ENCODE measurements around the gene GNAS-AS1.
A peak's percentile ranks its signal among the peaks of the same experiment; 100 is the strongest.

Gene GNAS-AS1

DNA sequence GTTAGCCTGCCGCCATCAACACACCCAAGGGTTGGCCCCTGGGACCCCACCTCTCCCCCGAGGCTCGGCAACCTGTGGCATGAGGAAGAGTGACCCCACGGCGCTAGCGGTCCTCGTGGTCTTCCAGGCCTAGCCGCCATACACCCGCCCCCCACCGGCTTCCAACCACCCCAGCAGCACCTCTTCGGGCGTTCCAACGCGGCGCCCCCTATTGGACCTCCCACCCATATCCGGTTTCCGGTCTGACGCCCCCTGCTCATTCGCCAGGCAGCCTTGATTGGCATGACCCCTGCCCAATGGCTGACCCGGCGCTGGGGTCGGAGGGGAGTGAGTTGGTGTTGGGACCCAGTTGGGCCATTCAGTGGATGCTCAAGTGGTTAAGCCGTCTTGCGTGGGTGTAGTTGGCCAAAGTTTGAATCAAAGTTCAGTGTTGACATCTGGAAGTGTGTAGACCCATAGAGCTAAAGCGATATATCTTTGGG is at the start of gene GNAS-AS1:
GNAS-AS1 (minus strand) TSS at position 210 of the 482 bp plus-strand sequence.
- peak; percentile 50 to 71 (median 70) for DNase-seq

GRCh38 chr20:58900397-58900796 is 49.7 kb upstream of the GNAS-AS1 start:
- DNase-seq = no peak

- no peak for DNase-seq
These were observed 48.8 kb upstream of the GNAS-AS1 start for GRCh38 chr20:58899512-58899911.

GRCh38 chr20:58898629-58899408 is 48.1 kb upstream of the GNAS-AS1 start:
- no peak for DNase-seq

- no peak for DNase-seq
These were observed 46.8 kb upstream of the GNAS-AS1 start for GRCh38 chr20:58897488-58897887.

- no peak for DNase-seq
These were observed 46.1 kb upstream of the GNAS-AS1 start for GRCh38 chr20:58896820-58897219.

GRCh38 chr20:58895448-58896180 is 44.9 kb upstream of the GNAS-AS1 start:
- no peak for DNase-seq

DNA sequence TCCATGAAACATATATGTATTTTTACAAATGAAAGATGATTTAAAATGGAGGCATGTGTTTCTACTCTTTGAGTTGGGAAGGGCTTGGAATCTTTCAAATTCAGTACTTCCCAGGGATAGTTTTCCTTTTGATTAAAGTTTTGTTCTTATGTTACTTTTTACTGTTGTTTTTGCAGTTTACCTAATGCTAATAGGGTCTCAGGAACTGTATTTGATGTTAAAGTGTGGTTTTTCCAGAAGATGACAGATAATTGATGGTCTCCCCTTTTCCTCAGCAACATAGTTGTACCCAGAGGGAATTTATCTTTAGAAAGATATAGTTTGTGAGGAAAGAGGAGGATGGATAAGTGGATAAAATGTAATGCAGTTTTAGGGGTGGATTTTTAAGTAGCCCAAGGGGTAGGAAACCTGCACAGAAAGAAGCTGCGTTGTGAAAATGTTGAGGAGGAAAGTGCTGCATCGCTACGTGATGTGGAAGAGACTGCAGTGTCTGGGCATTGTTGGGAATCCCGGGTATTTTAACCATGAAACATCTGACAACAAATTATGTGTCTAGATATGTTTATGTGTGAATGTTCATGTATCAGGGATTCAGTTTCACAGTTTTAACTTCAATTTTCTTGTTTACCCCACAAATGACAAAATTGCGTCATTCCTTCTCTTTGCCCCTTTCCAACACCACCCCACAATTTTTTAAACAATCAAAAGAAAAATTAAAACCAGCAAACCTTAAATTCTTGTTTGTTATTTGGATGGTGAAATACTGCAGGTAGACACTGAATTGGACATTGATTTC is 44.1 kb upstream of the GNAS-AS1 start:
- DNase-seq = no peak

GRCh38 chr20:58893355-58894120 is 42.8 kb upstream of the GNAS-AS1 start:
- peak in 1 of 4 experiments; percentile 11 for DNase-seq

DNA sequence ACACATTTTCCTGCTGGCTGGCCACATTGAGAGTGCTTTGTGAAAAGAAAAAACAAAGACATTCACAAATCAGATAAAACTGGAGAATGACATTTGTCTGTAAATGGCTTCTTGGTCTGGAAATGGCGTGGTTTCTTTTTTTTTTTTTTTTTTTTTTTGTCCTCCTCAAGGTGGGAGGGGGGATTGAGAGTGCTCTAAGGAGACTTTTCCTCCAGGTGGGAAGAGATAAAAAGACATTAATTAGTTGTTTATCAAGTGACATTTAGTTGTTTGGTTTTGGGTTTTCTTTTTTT is 42.2 kb upstream of the GNAS-AS1 start:
- no peak for DNase-seq

- peak; percentile 34 to 57 (median 50) for DNase-seq
These were observed 41.6 kb upstream of the GNAS-AS1 start for GRCh38 chr20:58892141-58892931.

GRCh38 chr20:58891718-58892140 is 41.0 kb upstream of the GNAS-AS1 start:
- peak in 1 of 4 experiments; percentile 50 for DNase-seq

GRCh38 chr20:58891086-58891717 is 40.5 kb upstream of the GNAS-AS1 start:
- peak; percentile 40 to 66 (median 55) for DNase-seq

DNA sequence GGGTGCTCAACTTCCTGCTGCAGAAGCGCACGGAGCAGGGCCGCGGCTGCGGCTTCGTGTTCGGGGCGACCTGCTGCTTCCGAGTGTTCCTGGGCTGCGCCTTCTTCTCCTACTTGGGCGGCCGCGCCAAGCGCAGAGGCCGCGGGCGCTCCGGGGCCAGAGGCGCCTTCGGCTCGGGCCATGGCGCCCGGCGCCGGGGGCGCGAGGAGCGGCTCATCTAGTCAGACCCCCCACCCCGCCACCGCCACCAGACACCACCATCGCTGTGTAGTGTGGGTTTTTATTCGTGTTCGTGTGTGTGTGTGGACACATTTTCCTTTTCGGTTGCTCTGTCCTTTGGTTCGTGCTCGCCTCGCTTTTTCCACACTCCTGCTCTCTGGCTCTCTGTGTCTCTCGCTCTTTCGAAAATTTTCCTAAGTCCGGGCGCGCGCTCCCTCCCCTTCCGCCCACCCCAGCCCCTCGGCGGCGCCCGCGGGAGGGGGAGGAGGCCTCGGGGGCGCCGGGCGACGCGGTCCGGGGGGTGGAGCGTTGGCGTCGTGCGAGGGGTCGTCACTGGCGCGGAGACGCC is 39.9 kb upstream of the GNAS-AS1 start:
- peak; percentile 40 to 64 (median 54) for DNase-seq

GRCh38 chr20:58889798-58890517 is 39.3 kb upstream of the GNAS-AS1 start:
- DNase-seq = peak in 1 of 4 experiments; percentile 34

DNA sequence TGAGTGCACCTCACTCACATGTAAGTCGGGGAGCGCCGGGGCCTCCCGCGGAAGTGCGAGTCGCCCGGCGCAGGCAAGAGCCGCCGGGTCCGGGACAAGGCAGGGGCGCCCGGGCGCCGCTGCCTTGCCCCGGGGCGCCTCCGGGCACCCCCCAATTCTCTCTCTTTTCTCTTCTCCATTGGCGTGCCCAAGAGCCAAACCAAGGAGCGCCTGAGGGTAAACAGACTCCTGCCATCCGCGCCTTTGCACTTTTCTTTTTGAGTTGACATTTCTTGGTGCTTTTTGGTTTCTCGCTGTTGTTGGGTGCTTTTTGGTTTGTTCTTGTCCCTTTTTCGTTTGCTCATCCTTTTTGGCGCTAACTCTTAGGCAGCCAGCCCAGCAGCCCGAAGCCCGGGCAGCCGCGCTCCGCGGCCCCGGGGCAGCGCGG is 38.6 kb upstream of the GNAS-AS1 start:
- no peak for DNase-seq

GRCh38 chr20:58888521-58889333 is 38.0 kb upstream of the GNAS-AS1 start:
- DNase-seq = peak; percentile 54 to 74 (median 68)

DNA sequence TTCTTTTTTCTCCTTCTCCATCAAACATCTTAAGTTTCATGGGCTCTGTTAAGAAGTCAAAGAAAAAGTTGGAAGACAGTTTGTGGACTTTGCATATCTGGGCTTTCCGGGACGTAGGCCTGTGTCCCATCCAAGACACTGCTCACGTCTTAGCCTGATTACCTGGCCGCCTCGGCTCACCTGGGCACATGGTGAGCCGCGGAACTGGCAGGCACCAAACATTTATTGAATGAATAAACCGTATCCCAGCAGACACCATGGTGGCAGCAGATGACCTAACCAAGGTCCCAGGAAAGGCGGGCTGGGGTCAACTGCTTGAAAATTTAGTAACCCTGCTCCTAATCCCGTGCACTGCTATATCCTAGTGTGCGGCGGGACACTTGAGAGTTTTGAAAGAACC is 37.4 kb upstream of the GNAS-AS1 start:
- no peak for DNase-seq

- no peak for DNase-seq
These were observed 35.8 kb upstream of the GNAS-AS1 start for GRCh38 chr20:58886546-58886945.
